Measurements from ENCODE around the gene PLVAP. TPM values are rescaled to one million over a fixed set of nuclear protein-coding genes. Genes with fewer than 3 reads are reported as not detected.

Gene PLVAP
- total and polyA plus RNA-seq, 9 of the 15 experiments (the other 6 are each of a cell fraction or from before 2014, with no cell fraction given) = 0.09 to 0.84 (median 0.51) TPM; not detected in 4

DNA sequence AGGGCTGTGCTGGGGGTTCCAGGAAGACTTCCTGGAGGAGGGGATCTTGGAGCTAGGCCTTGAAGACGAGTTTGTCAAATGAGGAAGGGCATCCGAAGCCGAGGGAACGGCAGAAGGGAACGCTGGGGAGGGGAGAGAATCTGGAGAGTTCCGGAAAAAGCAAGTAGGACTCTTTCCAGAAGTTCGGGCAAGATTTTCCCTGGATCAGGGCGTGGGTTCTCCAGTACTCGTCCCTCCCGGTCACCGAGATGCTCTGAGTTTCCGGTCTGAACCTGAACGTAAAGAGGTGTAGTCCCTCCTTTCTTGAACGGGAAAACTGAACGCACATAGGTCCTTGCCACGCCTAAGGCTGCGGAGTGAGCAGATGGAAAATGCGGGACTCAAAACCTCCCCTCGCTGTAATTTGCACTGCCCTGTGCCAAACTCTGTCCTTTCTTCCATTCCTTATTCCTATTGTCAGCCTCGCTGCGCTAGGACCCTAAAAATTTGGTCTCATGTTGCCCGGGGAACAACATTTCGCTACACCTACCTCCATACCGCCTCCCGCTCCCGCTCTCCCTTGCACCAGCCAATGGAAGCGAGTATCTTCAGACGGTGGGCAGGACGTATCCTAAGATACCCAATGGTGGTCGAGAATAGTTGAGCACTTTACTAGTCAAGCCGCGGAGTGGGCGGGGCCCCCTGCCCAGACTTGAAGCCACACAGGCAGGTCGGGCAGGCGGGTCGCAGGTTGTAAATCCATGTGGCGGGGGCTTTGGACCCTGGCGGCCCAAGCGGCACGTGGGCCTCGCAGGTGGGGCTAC is 40.1 kb downstream of the PLVAP start, which contains the start of gene GTPBP3 (continued):
- TF ChIP-seq NFXL1 (CRISPR knock-in tag; IDR thresholded peaks at IDR 0.05) (no peak), ETV1 (tag; conservative IDR thresholded peaks at IDR 0.05; ENCODE audit: low read depth) (peak; percentile 93), ZNF146 (CRISPR knock-in tag; IDR thresholded peaks at IDR 0.05; ENCODE audit: unreplicated experiment) (no peak), HOMEZ (CRISPR knock-in tag; IDR thresholded peaks at IDR 0.05) (no peak), DIDO1 (tag; IDR thresholded peaks at IDR 0.05; ENCODE audit: low read depth) (peak; percentile 99), MLX (CRISPR knock-in tag; conservative IDR thresholded peaks at IDR 0.05) (no peak; a peak in 1 of 4 replicates), ZNF23 (CRISPR knock-in tag; IDR thresholded peaks at IDR 0.05) (no peak), SETDB1 (IDR thresholded peaks at IDR 0.05; ENCODE audit: low read length) (no peak), RFX1 (IDR thresholded peaks at IDR 0.05) (no peak; the same call in 1 of the 2 replicates), MED1 (CRISPR knock-in tag; IDR thresholded peaks at IDR 0.05; ENCODE audit: borderline replicate concordance) (no peak), ARID3A (IDR thresholded peaks at IDR 0.05; ENCODE audit: borderline replicate concordance, low read depth, low read length) (peak; percentile 56; the same call in 1 of the 2 replicates), RBFOX2 (IDR thresholded peaks at IDR 0.05; ENCODE audit: low read depth, low read length) (peak; percentile 94), CXXC5 (CRISPR knock-in tag; IDR thresholded peaks at IDR 0.05) (peak; percentile 96), ZNF778 (CRISPR knock-in tag; IDR thresholded peaks at IDR 0.05) (no peak)

Measured in K562 (cell line).